ENCODE results near the gene CAND2.
"Not testable (repeated sequence)": the region's sequence is repeated elsewhere in the genome, so short reads cannot be mapped to it uniquely, and the experiment has no call there.

Gene CAND2

DNA sequence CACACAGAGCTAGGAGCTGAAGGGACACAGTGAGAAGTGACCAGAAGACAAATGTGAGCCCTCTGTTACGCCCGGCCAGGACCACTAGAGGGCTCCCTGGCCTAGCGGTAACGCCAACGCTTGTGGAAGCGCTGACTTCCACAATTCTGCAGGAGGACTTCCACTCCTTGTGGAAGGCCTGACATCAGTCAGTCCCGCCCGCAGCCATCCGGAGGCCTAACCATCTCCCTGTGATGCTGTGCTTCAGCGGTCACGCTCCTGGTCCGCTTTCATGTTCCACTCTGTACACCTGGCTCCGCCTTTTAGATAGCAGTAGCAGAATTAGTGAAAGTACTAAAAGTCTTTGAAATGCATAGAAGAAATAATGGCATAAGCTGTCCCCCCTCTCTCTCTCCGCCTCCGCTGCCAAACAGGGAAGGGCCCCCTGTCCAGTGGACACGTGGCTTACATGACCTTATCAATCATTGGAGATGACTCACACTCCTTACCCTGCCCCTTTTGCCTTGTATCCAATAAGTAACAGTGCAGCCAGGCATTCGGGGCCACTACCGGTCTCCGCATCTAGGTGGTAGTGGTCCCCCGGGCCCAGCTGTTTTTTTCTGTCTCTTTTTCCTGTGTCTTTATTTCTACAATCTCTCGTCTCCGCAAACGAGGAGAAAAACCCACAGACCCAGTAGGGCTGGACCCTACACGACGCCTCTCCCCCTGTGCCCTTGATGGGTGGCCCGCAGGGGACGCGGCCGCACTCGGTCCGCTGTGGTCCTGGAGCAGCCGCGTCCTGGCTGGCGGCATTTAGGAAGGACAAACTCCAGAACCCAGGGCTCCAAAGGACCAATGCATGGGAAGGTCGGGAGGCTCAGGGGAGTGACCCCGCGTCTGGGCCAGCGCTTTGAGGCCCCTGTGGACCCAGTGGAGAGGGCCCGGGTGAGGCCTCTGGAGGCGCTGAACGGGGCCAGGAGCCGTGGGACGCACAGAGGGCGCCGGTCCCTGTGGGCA lies 71.9 kb downstream of the CAND2 start:
- DNase-seq, result peak; percentile 96

GRCh38 chr3:12869035-12869621 lies 72.6 kb downstream of the CAND2 start:
- DNase-seq, result peak; percentile 87

- no peak for DNase-seq
Measured at GRCh38 chr3:12870942-12871341, 74.5 kb downstream of the CAND2 start.

DNA sequence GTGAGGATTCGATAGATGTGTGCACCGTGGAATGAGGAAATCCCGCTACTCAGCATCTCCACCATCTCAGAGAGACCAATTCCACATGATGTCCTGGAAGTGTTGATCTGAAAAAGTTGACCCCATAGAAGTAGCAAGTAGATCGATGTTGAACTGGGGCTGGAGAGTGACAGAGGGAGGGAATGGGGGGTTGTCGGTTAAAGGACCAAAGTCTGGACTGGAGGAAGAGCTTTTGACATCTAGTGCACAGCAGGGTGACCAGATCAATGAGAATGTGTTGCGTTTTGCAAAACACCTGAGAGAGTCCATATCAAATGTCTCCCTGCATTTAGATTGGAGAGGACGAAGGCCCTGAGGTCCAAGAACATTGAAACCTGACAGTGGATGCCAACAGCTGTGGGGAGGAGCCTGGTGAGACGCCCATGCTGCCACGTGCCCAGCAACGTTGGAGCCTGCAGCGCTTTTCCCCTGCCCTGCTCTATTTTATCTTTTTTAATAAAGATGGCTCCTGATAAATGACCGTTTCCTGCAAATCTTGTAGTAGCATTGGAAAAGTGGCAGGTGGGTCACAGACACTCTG lies 75.0 kb downstream of the CAND2 start:
- no peak for DNase-seq

GRCh38 chr3:12875857-12876836 lies 79.7 kb downstream of the CAND2 start:
- peak; percentile 95 for DNase-seq

- DNase-seq, result no peak
Measured at GRCh38 chr3:12877040-12877439, 80.6 kb downstream of the CAND2 start.

DNA sequence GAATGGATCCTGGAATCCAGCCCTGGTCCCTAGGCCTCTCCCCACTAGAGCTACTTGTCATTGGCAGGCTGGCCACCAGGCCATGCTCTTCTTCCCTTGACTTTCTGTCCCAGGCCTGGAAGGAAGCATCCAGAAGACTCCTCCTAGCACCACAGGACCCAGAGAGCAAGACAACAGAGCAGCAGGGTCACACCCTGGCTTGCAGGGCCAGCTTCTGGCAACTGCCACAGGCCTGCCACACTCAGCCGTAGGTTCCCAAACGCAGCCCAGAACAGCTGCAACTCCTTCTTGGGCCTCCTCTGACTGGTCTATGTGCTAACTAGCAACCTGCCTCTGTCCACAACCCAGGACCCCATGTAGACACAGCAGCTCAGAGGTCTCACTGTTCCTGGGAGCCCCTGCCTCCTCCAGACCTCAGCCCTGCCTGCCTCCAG lies 81.7 kb downstream of the CAND2 start:
- no peak for DNase-seq

- not testable (repeated sequence) for DNase-seq
Measured at GRCh38 chr3:12878758-12879157, 82.3 kb downstream of the CAND2 start.

DNA sequence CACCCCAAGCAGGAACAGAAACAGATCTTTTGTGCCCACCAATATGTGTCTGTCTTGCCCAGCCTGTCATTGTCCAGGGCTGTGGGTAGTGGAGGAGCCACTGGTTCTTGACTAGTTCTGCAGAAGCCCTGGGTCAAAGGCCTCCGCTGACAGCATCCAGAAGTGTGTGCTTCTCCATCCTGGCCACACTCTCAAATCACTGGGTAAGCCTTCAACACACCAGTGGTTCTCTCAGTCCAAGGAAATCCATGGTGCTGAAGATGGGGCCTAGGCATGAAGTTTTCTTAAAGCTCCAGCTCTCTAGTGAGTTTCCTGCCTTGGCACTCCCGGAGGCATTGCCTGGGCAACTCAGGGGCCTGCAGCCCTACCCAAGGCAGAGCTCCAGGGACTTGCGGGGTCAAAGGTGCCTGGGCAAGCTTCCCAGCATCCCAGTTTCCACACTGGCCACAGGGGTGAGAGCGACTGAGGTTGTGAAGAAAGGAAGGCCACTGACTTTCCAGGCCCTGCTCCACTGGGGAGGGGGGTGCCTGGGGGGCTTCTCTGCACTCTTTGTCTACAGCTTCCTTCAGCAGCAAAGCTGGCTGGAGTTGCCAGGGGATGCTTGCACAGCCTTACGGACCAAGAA lies 82.8 kb downstream of the CAND2 start:
- no peak for DNase-seq

- DNase-seq, result not testable (repeated sequence)
Measured at GRCh38 chr3:12881858-12882257, 85.4 kb downstream of the CAND2 start.

- DNase-seq, result no peak
Measured at GRCh38 chr3:12882336-12883310, 86.1 kb downstream of the CAND2 start.

DNA sequence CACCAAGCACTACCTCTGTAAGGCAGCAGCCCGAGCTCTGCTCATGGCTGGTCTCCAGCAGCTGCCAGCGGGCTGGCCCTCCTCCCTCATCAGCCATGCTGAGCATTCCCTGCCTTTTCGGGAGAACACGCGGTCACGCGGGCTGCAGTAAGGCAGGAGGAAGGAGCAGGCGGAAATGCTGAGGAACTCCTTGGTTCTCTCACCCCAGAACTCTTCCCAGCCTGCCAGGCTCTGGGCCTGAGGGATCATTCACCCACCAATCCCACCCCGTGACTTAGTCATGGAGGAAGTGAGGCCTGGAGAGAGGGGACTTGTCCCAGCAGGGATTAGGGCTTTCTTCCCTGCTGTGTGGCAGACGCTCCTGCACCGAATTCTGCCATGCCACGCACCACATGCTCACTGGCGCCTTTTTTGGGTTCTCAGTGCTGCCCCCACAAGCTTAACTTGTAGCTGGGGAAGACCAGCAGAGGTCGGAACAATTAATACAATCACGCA lies 87.8 kb downstream of the CAND2 start:
- DNase-seq, result no peak

Measured in islet precursor cell (in vitro differentiated cells).